ENCODE measurements around the gene PTPRN2.

The PTPRN2 gene

GRCh38 chr7:158541346-158542010, 46.1 kb downstream of the PTPRN2 start:
- H3K27ac ChIP-seq = no peak overlapping the region
- TF ChIP-seq ZFX (IDR thresholded peaks at IDR 0.05; ENCODE audit: borderline replicate concordance) = no peak
- TF ChIP-seq, protein P1, sequence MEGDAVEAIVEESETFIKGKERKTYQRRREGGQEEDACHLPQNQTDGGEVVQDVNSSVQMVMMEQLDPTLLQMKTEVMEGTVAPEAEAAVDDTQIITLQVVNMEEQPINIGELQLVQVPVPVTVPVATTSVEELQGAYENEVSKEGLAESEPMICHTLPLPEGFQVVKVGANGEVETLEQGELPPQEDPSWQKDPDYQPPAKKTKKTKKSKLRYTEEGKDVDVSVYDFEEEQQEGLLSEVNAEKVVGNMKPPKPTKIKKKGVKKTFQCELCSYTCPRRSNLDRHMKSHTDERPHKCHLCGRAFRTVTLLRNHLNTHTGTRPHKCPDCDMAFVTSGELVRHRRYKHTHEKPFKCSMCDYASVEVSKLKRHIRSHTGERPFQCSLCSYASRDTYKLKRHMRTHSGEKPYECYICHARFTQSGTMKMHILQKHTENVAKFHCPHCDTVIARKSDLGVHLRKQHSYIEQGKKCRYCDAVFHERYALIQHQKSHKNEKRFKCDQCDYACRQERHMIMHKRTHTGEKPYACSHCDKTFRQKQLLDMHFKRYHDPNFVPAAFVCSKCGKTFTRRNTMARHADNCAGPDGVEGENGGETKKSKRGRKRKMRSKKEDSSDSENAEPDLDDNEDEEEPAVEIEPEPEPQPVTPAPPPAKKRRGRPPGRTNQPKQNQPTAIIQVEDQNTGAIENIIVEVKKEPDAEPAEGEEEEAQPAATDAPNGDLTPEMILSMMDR (IDR thresholded peaks at IDR 0.05) = no peak

GRCh38 chr7:158539711-158540146, 47.9 kb downstream of the PTPRN2 start:
- TF ChIP-seq, protein P1 (IDR thresholded peaks at IDR 0.05) = no peak
- no peak for TF ChIP-seq ZFX (IDR thresholded peaks at IDR 0.05; ENCODE audit: borderline replicate concordance)

DNA sequence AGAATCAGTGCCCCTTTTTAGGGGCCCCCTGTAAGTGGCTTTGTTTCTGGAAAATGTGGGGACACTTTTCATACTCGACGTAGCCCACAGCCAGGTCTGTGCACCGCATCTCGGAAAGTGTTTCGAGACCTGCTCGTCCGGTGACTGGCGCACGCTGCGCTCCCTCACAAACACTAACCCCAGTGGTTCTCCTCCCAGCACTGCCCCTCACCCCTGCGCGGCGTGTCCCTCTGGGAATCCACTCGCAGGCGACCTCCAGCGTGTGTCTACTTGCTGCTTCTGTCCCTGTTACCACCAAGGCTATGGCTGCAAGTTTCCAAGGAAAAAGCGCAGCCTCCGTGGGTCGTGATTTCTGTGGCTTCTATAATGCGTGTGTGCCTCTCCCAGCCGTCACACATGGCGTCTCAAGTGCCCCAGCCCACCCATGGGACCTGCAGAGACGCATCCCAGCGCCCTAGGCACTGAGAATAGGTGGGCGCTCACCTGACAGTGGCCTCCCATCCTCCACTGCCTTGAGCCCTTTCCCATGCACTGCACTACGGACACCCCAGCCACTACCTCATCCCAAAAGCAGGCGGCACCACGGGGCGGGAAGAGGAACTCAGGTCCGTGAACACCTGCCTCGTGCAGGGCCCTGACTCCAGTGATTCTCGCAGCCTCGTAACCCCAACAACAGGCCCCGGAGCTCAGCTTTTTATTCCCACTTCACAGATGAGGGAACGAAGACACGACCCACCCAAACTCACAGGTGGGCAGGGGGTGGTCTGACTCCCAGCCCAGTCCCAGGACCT, 49.3 kb downstream of the PTPRN2 start:
- no peak overlapping the region for H3K27ac ChIP-seq
- TF ChIP-seq, protein P1 (IDR thresholded peaks at IDR 0.05) = no peak
- TF ChIP-seq ZFX (IDR thresholded peaks at IDR 0.05; ENCODE audit: borderline replicate concordance) = no peak

More at GRCh38 chr7:158539711-158540146, 47.9 kb downstream of the PTPRN2 start:
- no peak overlapping the region for H3K27ac ChIP-seq

- no peak overlapping the region for H3K27ac ChIP-seq
- no peak for TF ChIP-seq ZFX (IDR thresholded peaks at IDR 0.05; ENCODE audit: borderline replicate concordance)
- TF ChIP-seq, protein P1 (IDR thresholded peaks at IDR 0.05) = no peak
Observed at GRCh38 chr7:158537516-158537882, 50.1 kb downstream of the PTPRN2 start.

DNA sequence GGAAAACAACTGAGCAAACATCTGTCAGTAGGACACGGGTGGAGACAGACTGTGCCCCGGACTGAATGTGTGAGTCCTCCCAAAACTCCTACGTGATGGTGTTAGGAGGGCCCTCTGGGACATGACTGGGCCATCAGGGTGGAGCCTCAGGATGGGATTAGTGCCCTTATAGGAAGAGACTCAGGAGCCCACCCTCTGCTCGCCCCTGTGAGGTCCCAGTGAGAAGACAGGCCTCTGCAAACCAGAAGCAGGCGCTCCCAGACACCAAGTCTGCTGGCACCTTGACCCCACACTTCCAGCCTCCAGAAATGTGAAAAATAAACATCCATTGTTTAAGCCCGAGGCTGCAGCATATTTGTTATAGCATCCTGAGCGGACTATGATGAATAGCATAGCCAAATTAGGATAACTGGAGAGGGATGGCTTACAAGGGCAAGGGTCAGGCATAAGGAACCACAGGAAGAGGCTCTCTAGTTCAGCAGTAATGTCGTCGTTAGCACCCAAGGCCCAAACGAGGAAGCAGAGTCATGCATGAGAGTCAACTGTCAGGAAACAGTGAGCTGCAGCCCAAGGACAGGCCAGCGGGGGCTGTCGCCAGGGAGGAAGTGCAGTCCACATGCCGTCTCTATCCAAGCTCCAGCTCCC, 50.6 kb downstream of the PTPRN2 start:
- no peak overlapping the region for H3K27ac ChIP-seq
- TF ChIP-seq, protein P1 (IDR thresholded peaks at IDR 0.05) = no peak
- no peak for TF ChIP-seq ZFX (IDR thresholded peaks at IDR 0.05; ENCODE audit: borderline replicate concordance)

- TF ChIP-seq, protein P1 (IDR thresholded peaks at IDR 0.05) = no peak
- TF ChIP-seq ZFX (IDR thresholded peaks at IDR 0.05; ENCODE audit: borderline replicate concordance) = no peak
- no peak overlapping the region for H3K27ac ChIP-seq
Observed at GRCh38 chr7:158535079-158535478, 52.5 kb downstream of the PTPRN2 start.
